Upper lobe of right lung (tissue), 1 donor: ENCODE measurements around the gene C1RL. TPM values are rescaled to one million over a fixed set of nuclear protein-coding genes. Genes with fewer than 3 reads are reported as not detected.

ENCODE experiments used
- ATAC-seq: fragments of 200-7000 bp; cut with Tn5 transposase; one replicate; pipeline ENCODE4 v1.9.1; 2020; ENCODE audit warnings: mild to moderate bottlenecking, moderate library complexity
- DNase-seq: peaks from one replicate; pipeline ENCODE4 v3.0.0-alpha.2; 2020
- H3K27ac ChIP-seq: fragments of 200-600 bp; one replicate; pipeline ENCODE4 v1.8.0; 2022
- H3K27me3 ChIP-seq: fragments of 200-600 bp; one replicate; pipeline ENCODE4 v1.8.0; 2022; ENCODE audit warnings: mild to moderate bottlenecking
- H3K36me3 ChIP-seq: fragments of 200-600 bp; one replicate; pipeline ENCODE4 v1.8.0; 2022
- H3K4me1 ChIP-seq: fragments of 200-600 bp; one replicate; pipeline ENCODE4 v1.8.0; 2022
- H3K4me3 ChIP-seq: fragments of 200-600 bp; one replicate; pipeline ENCODE4 v1.8.0; 2022; ENCODE audit warnings: mild to moderate bottlenecking
- H3K9me3 ChIP-seq: fragments of 200-600 bp; one replicate; pipeline ENCODE4 v1.8.0; 2022
- CTCF ChIP-seq: fragments of 200-600 bp; IDR thresholded peaks from one replicate; pipeline ENCODE4 v1.8.0; 2022; ENCODE audit warnings: antibody characterized with exemption
- intact Hi-C: fragments of 100-400 bp; cut with DNase I; formaldehyde crosslinking; loops from one replicate; pipeline ENCODE4 v1.11.0; 2022
- total RNA-seq: library from RNA; stranded (reverse); fragmentation: NEBNext Ultra II Directional; extraction: Animal tissue kit (Norgen Biotek cat#: 25700); gene quantifications from one replicate; pipeline ENCODE4 v1.2.1, GENCODE V29; 2021
- donor health status: DM: no; HTN: yes; CAD: no; lungs with severe emphysema.

The C1RL gene
- total RNA-seq, 1 donor from 2014 or later = 91.6 TPM

GRCh38 chr12:7072035-7072434 lies 37.0 kb downstream of the C1RL start:
- Histone ChIP-seq H3K4me3 (no peak overlapping the region), H3K27me3 (no peaks in the 10 kb centered on the region), H3K4me1 (peaks cover 9% of the 10 kb centered on the region), H3K36me3 (no peaks in the 10 kb centered on the region), H3K27ac (no peak overlapping the region), H3K9me3 (no peaks in the 10 kb centered on the region)
- no peak for DNase-seq
- intact Hi-C loops = no loop called here
- no peak for TF ChIP-seq CTCF
- no peak for ATAC-seq

GRCh38 chr12:7069386-7069785 lies 39.6 kb downstream of the C1RL start:
- Histone ChIP-seq H3K4me1 (peaks cover 9% of the 10 kb centered on the region), H3K27ac (no peak overlapping the region), H3K9me3 (no peaks in the 10 kb centered on the region), H3K27me3 (no peaks in the 10 kb centered on the region), H3K36me3 (peaks cover 10% of the 10 kb centered on the region), H3K4me3 (no peak overlapping the region)
- DNase-seq (no peak), ATAC-seq (no peak)
- TF ChIP-seq CTCF = no peak
- intact Hi-C loops = no loop called here

- H3K27ac ChIP-seq = no peak overlapping the region
- intact Hi-C loops = no loop called here
Measured at GRCh38 chr12:7068994-7069346, 40.0 kb downstream of the C1RL start.

GRCh38 chr12:7068240-7068993 lies 40.6 kb downstream of the C1RL start:
- TF ChIP-seq CTCF = no peak
- Histone ChIP-seq H3K36me3 (peaks cover 10% of the 10 kb centered on the region), H3K9me3 (no peaks in the 10 kb centered on the region), H3K27ac (peak overlapping the region; percentile 56), H3K4me3 (no peak overlapping the region), H3K27me3 (no peaks in the 10 kb centered on the region), H3K4me1 (peaks cover 9% of the 10 kb centered on the region)
- DNase-seq (no peak), ATAC-seq (peak; percentile 48)
- intact Hi-C loops = no loop called here

More at GRCh38 chr12:7068994-7069346, 40.0 kb downstream of the C1RL start:
- peaks cover 9% of the 10 kb centered on the region for H3K4me1 ChIP-seq
- peaks cover 10% of the 10 kb centered on the region for H3K36me3 ChIP-seq
- no peaks in the 10 kb centered on the region for H3K9me3 ChIP-seq
- DNase-seq (no peak), ATAC-seq (no peak)
- no peak for TF ChIP-seq CTCF
- H3K27me3 ChIP-seq = no peaks in the 10 kb centered on the region
- H3K4me3 ChIP-seq = no peak overlapping the region

GRCh38 chr12:7067096-7067495 lies 41.9 kb downstream of the C1RL start:
- Histone ChIP-seq H3K4me3 (no peak overlapping the region), H3K27me3 (no peaks in the 10 kb centered on the region), H3K27ac (no peak overlapping the region), H3K9me3 (no peaks in the 10 kb centered on the region), H3K36me3 (peaks cover 10% of the 10 kb centered on the region), H3K4me1 (peaks cover 13% of the 10 kb centered on the region)
- ATAC-seq (no peak), DNase-seq (no peak)
- TF ChIP-seq CTCF = no peak
- intact Hi-C loops = no loop called here
